HG02885 (cell line): ENCODE measurements around the gene TIMM10.

Source experiments
- ATAC-seq: cut with Tn5 transposase; IDR thresholded peaks from one replicate; pipeline ENCODE4 v1.9.1; 2021; ENCODE audit warnings: mild to moderate bottlenecking; ENCODE audit not compliant: unreplicated experiment, poor library complexity

Gene TIMM10, protein sequence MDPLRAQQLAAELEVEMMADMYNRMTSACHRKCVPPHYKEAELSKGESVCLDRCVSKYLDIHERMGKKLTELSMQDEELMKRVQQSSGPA

DNA sequence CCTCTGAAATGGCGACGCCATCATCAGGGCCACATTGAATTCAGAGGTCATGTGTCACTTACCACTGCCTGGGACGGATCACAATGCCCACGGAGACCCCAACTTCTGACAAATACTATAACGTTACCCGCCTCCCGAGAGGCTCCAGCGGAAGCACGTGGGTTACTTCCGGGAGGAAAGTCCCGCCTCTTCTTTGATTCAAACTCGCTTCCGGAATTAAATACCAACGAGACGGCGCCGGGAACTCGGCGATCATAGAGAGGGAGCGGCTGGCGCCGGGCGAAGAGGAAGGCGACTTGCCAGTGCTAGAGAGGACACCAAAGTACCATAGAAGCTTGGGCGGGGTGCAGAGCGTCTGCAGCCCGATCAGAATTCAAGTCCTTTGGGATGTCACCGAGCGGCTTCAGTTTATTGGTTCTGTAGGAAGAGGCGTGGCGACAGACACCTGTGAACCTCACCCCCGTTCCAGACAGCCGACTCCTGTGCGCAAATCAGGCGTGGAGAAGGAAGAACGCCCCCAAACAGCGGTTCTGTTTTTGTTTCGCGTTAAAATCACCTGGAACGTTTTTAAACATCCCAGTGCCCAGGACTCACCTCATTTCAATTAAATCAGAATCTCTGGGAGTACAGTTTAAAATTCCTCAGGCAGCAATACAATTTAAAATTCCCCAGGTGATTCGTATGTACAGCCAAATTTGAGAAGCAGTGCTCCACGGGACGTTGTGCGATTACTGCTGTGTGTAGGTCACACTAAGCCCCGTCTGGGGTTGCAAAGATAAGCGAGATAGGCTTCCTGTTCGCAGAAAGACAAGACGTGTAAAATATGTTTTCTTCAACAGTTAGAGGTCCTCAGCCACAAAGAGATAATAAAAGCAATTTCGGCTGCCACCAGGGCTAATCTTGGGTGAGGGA, at the start of gene TIMM10:
TIMM10 (minus strand) TSS at position 159 of the 912 bp plus-strand sequence. CDS start 565 bp downstream, outside the sequence.
- ATAC-seq, result peak; percentile 97

DNA sequence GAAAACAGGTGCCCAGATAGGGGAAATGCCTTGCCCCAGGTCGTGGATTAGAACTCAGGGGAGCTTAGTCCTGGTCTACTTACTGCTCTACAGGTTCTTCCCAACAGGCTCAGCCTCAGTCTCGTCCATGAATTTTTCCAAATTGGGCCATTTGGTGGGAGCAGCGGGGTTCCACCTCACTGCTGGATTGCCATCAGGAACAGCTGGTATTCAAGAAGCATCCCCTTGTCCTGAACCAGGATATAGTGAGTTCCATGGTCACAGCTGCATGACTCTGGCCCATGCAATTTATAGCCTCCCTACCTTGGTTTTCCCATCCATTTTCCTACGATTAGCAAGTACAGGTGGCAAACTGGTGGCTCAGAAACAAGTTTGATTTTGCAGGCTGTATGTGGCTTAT, 43.5 kb upstream of the TIMM10 start:
- ATAC-seq, result no peak

DNA sequence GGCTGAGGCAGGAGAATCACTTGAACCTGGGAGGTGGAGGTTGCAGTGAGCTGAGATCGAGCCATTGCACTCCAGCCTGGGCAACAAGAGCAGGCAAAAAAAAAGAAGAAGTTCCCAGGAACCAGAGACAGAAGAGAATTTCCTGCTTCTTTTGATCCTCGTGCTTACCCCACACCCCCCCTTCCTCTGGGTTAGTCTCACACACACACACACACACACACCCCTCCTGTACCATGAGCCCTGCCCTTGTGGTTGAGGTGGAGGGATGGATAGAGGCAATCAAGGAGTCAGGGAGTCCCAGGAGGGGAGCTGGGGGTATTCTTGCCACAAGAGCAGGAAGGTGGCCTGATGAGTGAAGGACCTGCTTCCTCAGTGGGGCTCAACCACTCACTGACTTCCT, 41.1 kb upstream of the TIMM10 start:
- no peak for ATAC-seq

DNA sequence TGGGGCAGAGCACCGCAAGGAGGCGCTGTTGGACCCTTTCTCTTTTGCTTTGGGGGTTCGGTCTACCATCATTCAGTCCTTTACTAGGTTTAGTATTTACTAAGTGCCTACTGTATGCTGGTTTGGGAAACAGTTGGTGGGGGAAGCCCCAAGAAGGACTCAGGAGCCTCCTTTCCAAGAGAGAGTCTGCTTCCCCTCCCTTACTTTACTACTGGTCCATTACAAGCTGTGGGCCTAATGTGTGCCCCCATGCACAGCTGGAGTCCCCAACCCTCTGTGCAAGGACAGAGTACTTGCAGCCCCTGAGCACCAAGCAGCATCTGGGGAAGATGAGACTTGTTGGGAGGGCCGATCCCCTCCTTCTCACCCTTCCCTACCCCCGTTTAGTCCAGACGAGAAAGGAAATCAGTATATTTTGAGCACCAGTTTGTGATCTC, 37.8 kb upstream of the TIMM10 start:
- ATAC-seq, result peak; percentile 14

DNA sequence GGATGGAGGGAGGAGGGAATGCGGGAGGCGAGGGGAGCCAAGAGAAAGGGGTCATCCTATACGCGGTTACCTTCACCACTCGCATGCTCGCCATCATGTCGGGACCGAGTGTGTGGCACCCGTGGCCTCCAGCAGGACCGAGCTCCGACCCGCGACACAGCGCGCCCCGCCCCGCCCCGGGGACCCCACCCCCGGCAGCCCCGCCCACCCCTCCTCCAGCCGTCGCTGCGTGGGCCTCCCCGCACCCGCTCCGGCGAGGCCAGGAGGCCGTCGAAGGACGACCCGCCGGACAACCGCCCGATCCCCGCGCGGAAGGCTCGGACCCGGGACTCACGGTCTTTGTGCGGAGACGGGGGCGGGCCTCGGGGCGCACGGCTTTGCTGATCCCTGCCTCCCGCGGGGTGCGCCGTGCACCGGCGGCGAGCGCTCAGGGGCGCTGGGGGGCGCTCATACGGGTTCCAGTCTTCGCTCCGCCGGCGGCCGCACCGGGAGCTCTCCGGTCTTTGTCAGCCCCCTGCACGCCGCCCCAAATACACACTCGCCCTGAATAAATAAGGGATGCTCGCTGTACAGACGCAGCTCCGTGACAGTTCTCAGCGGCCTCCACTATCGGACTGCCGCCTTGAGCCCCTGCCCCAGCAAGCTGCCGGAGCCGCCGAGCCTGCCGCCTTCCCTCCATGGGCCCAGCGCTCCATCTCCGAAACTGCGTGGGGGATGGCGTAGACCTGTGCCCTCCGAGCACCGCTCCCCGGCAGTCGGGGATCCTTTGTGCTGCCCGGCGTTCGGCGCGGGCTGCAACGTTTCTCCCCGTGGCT, 37.2 kb upstream of the TIMM10 start, which contains the start of gene UBE2L6:
UBE2L6 (minus strand) TSS at position 158 of the 815 bp plus-strand sequence; CDS start at position 97, 61 bp downstream.
- peak; percentile 71 for ATAC-seq

DNA sequence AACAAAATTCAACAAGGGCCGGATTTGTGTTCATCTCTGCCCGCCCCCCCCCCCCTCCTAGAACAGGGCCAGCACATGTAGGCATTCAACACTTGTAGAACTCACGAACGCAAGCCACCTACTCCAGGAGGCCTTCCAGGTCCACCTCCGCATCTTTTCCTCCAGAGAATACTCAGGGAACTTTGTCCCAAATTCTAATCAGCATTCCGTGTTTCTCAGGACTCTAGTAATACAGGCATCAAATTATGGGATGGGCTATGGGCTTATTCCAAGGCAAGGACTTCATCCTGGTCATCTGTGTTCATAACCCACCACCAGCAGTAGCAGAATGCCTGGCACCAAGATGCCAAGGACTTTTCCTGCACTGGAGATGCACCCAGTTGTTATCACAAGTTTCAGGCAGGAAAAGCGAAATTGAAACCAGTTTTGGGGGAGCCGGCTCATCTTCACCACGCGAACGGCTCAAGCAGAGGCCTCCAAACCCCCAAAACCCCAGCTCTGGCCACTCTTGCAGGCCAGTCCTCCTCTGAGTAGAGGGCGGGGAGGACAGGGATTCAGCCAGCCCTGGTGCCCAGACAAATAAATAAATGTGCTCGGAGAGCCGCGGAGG, 36.5 kb upstream of the TIMM10 start:
- ATAC-seq, result peak; percentile 6

DNA sequence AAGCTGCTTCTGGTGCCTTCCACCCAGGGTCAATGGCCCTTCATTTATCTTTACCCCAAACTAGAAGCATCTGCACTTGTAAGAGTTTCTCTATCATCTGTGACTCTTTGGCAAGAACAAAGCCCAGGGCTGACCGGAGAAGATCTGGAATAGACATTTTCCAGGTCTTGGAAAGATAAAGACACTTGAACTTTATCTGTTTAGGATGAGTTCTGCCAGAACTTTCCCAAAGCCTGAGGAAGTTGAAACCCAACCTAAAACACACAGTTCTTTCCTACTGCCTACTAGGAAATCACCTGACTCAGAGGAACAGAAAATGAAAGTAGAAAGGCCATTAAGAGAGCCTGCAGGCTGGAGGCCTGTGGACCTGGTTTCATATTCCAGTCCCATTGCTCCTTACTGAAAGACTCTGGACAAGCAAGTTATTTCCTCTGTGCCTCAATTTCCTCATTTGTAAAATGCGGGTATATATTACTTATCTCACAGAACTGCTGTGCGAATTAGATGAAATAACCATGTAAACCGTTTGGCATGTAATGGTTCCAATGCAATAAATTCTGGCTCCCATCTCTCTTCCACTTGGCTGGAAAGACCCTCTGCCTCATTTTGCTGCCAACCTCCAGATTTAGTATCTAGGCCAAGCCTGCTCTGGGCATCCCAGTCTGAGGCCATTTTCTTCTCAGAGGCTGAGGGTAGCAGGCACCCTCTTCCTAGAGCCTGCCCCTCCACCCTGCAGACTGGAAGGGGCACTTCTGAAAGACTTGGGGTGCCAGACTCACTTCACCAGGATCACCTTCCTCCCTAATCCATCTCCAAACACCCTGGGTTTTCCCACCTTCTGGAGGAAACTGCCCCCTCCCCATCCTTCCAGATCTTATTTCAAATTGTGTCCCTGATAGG, 35.7 kb upstream of the TIMM10 start:
- peak; percentile 62 for ATAC-seq

DNA sequence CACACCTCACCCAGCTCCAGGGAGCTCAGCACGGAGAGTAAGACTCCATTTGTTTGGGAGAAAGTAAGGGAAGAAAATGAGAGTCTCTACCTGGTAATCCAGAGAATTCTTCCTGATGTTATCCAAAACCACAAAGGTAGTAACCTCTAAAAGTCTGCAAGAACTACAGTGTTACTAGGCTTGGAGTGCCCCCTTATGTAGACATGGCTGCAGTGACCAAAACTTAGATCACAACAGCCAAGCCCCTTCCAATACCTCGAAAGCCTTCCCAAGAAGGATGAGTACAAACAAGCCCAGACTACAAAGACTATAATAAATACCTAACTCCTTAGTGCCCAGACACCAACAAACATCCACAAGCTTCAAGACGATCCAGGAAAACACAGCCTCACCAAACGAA, 32.0 kb upstream of the TIMM10 start:
- no peak for ATAC-seq

DNA sequence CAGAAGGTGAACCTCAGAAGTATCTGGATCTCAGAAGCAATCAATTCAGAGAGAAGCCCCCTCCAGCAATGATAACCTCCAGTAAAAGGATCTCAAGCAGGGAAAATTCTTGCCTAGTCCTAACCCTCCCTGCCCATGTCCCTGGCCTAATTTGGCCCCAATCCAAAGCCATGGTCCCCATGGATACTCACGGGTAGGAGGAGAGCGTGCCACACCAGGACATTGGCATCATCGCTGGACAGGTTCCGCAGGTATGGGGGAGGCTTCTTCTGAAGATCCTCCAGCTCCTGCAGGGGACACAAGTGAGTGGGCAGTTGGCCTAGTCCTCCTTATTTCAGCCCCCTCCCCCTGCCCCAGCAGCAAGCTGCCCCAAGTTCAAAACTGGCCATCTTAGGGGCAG, 29.6 kb upstream of the TIMM10 start:
- no peak for ATAC-seq

DNA sequence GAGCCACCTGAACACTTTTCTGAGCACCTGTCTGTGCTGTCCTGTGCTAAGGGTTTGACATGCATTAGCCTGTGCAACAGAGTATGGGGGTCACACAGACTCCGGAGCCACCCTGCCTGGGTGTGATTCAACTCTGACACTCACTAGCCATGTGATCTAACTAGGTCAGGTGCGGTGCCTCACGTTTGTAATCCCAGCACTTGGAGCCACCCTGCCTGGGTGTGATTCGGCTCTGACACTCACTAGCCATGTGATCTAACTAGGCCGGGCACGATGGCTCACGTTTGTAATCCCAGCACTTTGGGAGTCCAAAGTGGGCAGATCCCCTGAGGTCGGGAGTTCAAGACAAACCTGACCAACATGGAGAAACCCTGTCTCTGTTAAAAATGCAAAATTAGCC, 25.5 kb upstream of the TIMM10 start:
- no peak for ATAC-seq

DNA sequence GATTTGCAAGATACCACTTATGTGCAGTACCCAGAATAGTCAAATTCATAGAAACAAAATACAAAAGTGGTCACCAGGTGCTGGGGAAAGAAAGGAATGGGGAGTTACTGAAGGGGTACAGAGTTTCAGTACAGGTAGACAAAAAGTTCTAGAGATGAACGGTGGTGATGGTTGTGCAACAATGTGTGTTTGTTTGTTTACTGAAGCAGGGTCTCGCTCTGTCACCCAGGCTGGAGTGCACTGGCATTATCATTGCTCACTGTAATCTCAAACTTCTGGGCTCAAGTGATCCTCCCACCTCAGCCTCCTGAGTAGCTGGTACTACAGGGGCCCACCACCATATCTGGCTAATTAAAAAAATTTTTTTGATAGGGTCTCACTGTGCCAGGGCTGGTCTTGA, 24.8 kb upstream of the TIMM10 start:
- no peak for ATAC-seq

DNA sequence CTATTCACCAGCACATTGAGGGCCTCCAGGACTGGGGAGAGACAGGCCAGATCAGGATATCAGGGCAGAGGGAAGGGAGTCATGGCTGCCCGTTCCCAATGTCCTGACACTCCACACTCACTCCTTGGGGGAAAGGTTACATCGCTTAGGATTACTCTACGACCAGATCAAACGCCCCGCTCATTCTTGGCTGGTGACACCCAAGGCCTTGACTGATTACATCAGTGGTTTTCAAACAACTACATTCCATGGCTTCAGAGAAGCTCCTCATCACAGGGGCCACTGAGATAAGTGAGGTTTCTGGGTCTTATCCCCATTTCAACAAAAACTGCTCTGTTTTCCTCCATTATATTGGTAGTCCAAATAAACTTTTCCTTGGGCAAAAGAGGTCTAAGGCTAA, 21.9 kb upstream of the TIMM10 start:
- ATAC-seq, result no peak

DNA sequence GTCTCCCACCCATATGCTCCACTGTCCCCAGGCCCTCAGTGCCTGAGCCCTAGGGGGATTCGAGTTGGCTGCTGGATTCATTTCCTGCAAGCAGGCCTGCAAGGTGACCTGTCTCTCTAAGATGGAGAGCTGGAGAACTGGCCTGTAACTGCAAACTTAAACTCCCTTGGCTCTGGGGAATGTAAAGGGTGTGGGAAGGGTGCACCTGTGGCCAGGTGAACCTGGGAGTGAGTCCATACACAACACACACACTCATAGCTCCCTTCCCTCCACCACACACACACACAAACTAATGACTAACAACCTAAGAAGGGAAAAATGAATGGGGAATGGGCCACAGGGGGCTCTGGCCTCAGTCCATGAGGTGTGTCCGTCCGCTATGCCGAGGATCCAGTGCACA, 21.4 kb upstream of the TIMM10 start:
- ATAC-seq, result no peak

DNA sequence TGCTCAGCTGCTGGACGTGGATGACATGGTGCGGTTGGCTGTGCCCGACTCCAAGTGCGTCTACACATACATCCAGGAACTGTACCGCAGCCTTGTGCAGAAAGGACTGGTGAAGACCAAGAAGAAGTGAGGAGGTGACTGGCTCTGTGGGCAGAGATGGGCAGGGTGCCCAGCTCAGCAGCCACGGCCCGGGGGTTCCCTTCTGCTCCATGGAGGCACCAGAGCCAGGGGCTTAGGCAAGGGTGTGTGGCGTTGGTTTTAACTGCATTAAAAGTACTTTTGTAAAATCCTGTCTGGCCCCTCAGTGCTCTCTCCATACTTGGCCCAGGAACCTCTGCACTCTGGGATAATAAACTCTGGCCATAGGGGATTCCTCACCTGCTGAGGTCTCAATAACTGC, 19.4 kb upstream of the TIMM10 start:
- ATAC-seq, result no peak

DNA sequence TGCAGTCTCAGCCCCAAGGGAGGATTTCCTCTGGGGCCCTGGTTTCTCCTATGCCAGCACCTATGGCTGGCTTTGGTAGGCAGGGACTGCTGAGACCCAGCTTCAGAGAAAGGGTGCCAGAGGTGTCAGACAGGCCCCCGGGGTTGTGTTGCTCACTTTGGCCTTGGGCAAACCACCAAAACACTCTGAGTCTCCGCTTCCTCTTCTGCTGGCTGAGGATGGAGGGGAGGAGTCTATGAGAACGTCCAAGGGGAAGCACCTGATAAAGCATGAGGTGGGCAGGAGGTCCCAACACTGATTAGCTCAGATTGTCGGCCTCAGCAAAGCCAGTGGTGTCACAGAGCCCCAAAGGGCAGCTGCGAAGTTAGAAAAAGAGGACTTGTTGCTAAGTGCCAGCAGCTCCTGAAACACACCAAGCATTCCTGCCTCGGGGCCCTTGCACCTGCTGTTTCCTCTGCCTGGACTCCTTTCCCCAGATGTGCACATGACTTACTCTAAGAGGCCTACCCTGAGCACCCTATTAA, 17.4 kb upstream of the TIMM10 start:
- peak; percentile 85 for ATAC-seq

DNA sequence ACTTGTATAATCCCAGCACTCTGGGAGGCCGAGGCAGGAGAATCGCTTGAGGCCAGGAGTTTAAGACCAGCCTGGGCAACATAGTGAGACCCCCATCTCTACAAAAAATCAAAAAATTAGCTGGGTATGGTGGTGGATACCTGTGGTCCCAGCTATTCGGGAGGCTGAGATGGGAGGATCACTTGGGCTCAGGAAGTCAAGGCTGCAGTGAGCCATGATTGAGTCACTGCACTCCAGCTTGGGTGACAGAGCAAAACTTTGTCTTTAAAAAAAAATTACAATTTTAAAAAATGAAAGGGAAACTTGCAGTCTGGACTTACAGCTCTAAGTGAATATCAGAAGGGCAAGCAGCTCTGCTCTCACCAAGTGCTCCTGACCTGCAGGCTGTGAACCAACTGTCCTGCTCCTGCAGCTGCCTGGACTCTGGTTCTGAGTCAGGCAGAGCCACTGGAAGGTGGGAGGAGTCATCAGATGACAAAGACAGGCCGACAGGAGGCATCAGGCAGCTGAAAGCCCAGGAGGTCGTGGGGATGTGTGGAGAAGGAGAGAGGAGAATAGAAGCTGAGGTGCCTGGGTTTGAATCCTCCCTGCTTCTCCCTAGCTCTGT, 16.4 kb upstream of the TIMM10 start:
- peak; percentile 84 for ATAC-seq

DNA sequence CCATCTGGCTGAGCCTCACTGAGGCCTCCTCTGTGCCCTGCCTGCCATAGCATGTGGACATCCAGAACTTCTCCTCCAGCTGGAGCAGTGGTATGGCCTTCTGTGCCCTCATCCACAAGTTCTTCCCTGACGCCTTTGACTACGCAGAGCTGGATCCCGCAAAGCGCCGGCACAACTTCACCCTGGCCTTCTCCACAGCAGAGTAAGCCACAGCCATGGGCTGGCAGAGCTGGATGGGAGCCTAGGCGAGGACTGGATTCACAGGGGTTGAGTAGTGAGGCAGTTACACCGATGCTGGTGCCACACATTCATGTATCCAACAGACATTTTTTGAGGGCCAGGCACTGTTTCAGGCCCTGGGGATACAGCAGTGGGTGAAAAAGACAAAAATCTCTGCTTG, 15.9 kb upstream of the TIMM10 start:
- no peak for ATAC-seq

DNA sequence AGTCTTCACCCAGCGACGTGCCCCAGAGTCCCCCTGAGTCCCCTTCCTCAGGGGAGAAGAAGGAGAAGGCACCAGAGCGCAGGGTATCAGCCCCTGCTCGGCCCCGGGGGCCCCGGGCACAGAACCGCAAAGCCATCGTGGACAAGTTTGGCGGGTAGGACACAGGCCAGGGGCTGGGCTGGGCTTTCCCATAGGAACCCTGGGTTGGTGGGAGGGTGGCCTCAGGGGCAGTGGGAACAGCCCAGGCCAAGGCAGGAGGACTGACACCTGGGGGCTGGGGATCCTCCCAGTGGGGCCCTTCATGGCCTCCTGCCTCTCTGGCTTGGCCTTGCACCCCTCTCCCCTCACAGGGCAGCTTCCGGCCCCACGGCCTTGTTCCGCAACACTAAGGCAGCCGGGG, 15.3 kb upstream of the TIMM10 start:
- ATAC-seq, result no peak

DNA sequence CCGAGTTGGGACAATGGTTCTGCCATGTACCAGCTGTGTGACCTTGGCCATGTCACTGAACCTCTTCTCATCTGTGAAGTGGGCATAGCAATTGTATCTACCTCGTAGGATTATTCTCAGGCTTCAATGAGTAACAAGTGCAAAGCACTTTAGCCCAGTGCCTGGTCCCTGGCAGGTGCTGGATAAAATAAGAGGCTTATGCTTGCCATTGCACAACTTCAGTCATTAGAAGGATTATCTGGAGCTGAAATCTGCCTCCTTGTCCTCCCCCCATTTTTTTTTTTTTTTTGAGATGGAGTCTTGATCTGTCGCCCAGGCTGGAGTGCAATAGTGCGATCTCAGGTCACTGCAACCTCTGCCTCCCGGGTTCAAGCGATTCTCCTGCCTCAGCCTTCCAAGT, 14.0 kb upstream of the TIMM10 start:
- no peak for ATAC-seq
